GM23338 (cell line): Measurements from ENCODE around the gene GALNT9. TPM values are rescaled to one million over a fixed set of nuclear protein-coding genes. Genes with fewer than 3 reads are reported as not detected.
"Not testable (repeated sequence)": the region's sequence is repeated elsewhere in the genome, so short reads cannot be mapped to it uniquely, and the experiment has no call there.

Experiments
- ATAC-seq: fragments of 200-7000 bp; cut with Tn5 transposase; 3 replicates; pipeline ENCODE4 v1.9.1; 2020
- DNase-seq: peaks from one replicate; pipeline ENCODE4 v3.0.0-alpha.2; 2015; ENCODE audit warnings: low spot score
- H2AFZ ChIP-seq: fragments of 200-600 bp; sonication (generic); 2 replicates; pipeline ENCODE4 v1.8.0; 2016; ENCODE audit warnings: antibody characterized with exemption, mild to moderate bottlenecking, moderate library complexity
- H3F3A ChIP-seq: fragments of 200-600 bp; sonication (generic); replicated peaks from 2 replicates; pipeline ENCODE4 v1.8.0; 2017; ENCODE audit warnings: antibody characterized with exemption, mixed run types, low read depth
- H3K27ac ChIP-seq: fragments of 200-600 bp; sonication (generic); 2 replicates; pipeline ENCODE4 v1.6.1; 2016; ENCODE audit warnings: low read depth
- H3K27me3 ChIP-seq: fragments of 200-600 bp; sonication (generic); 2 replicates; pipeline ENCODE4 v1.8.0; 2016; ENCODE audit warnings: mild to moderate bottlenecking, mixed run types, moderate library complexity; ENCODE audit not compliant: insufficient read depth
- H3K36me3 ChIP-seq: fragments of 200-600 bp; sonication (generic); 2 replicates; pipeline ENCODE4 v1.8.0; 2016; ENCODE audit warnings: mild to moderate bottlenecking; ENCODE audit not compliant: insufficient read depth
- H3K4me1 ChIP-seq: fragments of 200-600 bp; sonication (generic); 2 replicates; pipeline ENCODE4 v1.8.0; 2016; ENCODE audit warnings: mild to moderate bottlenecking, moderate library complexity; ENCODE audit not compliant: insufficient read depth
- H3K4me2 ChIP-seq: fragments of 200-600 bp; sonication (generic); 2 replicates; pipeline ENCODE4 v1.7.1; 2017; ENCODE audit warnings: mixed run types
- H3K4me3 ChIP-seq: fragments of 200-600 bp; sonication (generic); 2 replicates; pipeline ENCODE4 v1.6.1; 2016; ENCODE audit warnings: mixed run types
- H3K79me2 ChIP-seq: fragments of 200-600 bp; sonication (generic); replicated peaks from 2 replicates; pipeline ENCODE4 v1.8.0; 2017; ENCODE audit warnings: mild to moderate bottlenecking; ENCODE audit not compliant: insufficient read depth
- H3K9me2 ChIP-seq: fragments of 200-600 bp; sonication (generic); 2 replicates; pipeline ENCODE4 v1.8.0; 2017; ENCODE audit not compliant: insufficient read depth
- H4K20me1 ChIP-seq: fragments of 200-600 bp; sonication (generic); replicated peaks from 2 replicates; pipeline ENCODE4 v1.8.0; 2017; ENCODE audit warnings: mild to moderate bottlenecking; ENCODE audit not compliant: insufficient read depth
- H3K27ac Mint-ChIP-seq: 2 replicates; pipeline ENCODE4 v1.8.0; 2020; ENCODE audit warnings: inconsistent platforms, mild to moderate bottlenecking, moderate library complexity, mixed read lengths
- H3K27me3 Mint-ChIP-seq: 3 replicates; pipeline ENCODE4 v1.8.0; 2022; ENCODE audit warnings: low read depth, mild to moderate bottlenecking, moderate library complexity, mixed read lengths, inconsistent platforms; ENCODE audit not compliant: insufficient read depth, poor library complexity
- H3K36me3 Mint-ChIP-seq: 3 replicates; pipeline ENCODE4 v1.8.0; 2021; ENCODE audit warnings: low read depth, mild to moderate bottlenecking, inconsistent platforms, moderate library complexity, mixed read lengths
- H3K4me1 Mint-ChIP-seq: 3 replicates; pipeline ENCODE4 v1.8.0; 2020; ENCODE audit warnings: mild to moderate bottlenecking, inconsistent platforms, mixed read lengths
- H3K4me3 Mint-ChIP-seq: 3 replicates; pipeline ENCODE4 v1.8.0; 2021; ENCODE audit warnings: moderate library complexity, mild to moderate bottlenecking, inconsistent platforms, mixed read lengths
- H3K9me3 Mint-ChIP-seq: 3 replicates; pipeline ENCODE4 v1.8.0; 2020; ENCODE audit warnings: moderate library complexity, mild to moderate bottlenecking, inconsistent platforms, mixed read lengths
- polyA plus RNA-seq: library from polyadenylated mRNA; unstranded; fragments of >200 nt; fragmentation: Nextera tagmentation; extraction: Ambion mirVana; gene quantifications from 2 replicates; pipeline ENCODE4 v1.2.1, GENCODE V29; 2016
- total RNA-seq: library from RNA; depleted of rRNA; stranded (reverse); fragments of >200 nt; shearing (Covaris generic); gene quantifications from 2 replicates; pipeline ENCODE4 v1.2.3, GENCODE V29; 2014
- TF ChIP-seq, protein P1 (sequence below): IDR thresholded peaks from one replicate; pipeline ENCODE4 v1.6.1; 2018; ENCODE audit warnings: antibody characterized with exemption; ENCODE audit not compliant: unreplicated experiment
- TF ChIP-seq, protein P2 (sequence below): fragments of 250-450 bp; sonication (Bioruptor Pico); IDR thresholded peaks from 2 replicates; pipeline ENCODE4 v1.5.0; 2020; ENCODE audit warnings: mild to moderate bottlenecking, moderate library complexity

The GALNT9 gene
- total and polyA plus RNA-seq, 2 experiments from 2014 or later: 0.81 to 2.5 TPM

DNA sequence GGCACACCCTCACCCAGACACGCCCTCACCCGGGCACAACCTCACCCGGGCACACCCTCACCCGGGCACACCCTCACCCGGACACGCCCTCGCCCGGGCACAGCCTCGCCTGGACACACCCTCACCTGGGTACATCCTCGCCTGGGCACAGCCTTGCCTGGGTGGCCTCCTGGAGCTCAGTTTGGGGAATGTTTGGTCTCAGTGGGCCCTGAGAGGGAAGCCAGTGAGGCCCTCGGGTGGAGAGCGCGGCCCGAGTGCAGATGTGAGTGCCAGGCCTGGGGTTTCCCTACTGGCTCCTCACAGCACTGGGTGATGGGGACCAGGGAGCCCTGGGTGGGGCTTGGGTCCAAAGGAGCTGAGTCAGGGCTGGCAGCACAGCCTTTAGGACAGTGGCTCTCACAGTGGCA lies 23.8 kb downstream of the GALNT9 start (continued):
- TF ChIP-seq, protein P1, sequence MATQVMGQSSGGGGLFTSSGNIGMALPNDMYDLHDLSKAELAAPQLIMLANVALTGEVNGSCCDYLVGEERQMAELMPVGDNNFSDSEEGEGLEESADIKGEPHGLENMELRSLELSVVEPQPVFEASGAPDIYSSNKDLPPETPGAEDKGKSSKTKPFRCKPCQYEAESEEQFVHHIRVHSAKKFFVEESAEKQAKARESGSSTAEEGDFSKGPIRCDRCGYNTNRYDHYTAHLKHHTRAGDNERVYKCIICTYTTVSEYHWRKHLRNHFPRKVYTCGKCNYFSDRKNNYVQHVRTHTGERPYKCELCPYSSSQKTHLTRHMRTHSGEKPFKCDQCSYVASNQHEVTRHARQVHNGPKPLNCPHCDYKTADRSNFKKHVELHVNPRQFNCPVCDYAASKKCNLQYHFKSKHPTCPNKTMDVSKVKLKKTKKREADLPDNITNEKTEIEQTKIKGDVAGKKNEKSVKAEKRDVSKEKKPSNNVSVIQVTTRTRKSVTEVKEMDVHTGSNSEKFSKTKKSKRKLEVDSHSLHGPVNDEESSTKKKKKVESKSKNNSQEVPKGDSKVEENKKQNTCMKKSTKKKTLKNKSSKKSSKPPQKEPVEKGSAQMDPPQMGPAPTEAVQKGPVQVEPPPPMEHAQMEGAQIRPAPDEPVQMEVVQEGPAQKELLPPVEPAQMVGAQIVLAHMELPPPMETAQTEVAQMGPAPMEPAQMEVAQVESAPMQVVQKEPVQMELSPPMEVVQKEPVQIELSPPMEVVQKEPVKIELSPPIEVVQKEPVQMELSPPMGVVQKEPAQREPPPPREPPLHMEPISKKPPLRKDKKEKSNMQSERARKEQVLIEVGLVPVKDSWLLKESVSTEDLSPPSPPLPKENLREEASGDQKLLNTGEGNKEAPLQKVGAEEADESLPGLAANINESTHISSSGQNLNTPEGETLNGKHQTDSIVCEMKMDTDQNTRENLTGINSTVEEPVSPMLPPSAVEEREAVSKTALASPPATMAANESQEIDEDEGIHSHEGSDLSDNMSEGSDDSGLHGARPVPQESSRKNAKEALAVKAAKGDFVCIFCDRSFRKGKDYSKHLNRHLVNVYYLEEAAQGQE: no peak
- TF ChIP-seq, protein P2, sequence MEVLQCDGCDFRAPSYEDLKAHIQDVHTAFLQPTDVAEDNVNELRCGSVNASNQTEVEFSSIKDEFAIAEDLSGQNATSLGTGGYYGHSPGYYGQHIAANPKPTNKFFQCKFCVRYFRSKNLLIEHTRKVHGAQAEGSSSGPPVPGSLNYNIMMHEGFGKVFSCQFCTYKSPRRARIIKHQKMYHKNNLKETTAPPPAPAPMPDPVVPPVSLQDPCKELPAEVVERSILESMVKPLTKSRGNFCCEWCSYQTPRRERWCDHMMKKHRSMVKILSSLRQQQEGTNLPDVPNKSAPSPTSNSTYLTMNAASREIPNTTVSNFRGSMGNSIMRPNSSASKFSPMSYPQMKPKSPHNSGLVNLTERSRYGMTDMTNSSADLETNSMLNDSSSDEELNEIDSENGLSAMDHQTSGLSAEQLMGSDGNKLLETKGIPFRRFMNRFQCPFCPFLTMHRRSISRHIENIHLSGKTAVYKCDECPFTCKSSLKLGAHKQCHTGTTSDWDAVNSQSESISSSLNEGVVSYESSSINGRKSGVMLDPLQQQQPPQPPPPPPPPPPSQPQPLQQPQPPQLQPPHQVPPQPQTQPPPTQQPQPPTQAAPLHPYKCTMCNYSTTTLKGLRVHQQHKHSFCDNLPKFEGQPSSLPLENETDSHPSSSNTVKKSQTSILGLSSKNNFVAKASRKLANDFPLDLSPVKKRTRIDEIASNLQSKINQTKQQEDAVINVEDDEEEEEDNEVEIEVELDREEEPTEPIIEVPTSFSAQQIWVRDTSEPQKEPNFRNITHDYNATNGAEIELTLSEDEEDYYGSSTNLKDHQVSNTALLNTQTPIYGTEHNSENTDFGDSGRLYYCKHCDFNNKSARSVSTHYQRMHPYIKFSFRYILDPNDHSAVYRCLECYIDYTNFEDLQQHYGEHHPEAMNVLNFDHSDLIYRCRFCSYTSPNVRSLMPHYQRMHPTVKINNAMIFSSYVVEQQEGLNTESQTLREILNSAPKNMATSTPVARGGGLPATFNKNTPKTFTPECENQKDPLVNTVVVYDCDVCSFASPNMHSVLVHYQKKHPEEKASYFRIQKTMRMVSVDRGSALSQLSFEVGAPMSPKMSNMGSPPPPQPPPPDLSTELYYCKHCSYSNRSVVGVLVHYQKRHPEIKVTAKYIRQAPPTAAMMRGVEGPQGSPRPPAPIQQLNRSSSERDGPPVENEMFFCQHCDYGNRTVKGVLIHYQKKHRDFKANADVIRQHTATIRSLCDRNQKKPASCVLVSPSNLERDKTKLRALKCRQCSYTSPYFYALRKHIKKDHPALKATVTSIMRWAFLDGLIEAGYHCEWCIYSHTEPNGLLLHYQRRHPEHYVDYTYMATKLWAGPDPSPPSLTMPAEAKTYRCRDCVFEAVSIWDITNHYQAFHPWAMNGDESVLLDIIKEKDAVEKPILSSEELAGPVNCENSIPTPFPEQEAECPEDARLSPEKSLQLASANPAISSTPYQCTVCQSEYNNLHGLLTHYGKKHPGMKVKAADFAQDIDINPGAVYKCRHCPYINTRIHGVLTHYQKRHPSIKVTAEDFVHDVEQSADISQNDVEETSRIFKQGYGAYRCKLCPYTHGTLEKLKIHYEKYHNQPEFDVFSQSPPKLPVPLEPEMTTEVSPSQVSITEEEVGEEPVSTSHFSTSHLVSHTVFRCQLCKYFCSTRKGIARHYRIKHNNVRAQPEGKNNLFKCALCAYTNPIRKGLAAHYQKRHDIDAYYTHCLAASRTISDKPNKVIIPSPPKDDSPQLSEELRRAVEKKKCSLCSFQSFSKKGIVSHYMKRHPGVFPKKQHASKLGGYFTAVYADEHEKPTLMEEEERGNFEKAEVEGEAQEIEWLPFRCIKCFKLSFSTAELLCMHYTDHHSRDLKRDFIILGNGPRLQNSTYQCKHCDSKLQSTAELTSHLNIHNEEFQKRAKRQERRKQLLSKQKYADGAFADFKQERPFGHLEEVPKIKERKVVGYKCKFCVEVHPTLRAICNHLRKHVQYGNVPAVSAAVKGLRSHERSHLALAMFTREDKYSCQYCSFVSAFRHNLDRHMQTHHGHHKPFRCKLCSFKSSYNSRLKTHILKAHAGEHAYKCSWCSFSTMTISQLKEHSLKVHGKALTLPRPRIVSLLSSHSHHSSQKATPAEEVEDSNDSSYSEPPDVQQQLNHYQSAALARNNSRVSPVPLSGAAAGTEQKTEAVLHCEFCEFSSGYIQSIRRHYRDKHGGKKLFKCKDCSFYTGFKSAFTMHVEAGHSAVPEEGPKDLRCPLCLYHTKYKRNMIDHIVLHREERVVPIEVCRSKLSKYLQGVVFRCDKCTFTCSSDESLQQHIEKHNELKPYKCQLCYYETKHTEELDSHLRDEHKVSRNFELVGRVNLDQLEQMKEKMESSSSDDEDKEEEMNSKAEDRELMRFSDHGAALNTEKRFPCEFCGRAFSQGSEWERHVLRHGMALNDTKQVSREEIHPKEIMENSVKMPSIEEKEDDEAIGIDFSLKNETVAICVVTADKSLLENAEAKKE (CRISPR knock-in tag): no peak

DNA sequence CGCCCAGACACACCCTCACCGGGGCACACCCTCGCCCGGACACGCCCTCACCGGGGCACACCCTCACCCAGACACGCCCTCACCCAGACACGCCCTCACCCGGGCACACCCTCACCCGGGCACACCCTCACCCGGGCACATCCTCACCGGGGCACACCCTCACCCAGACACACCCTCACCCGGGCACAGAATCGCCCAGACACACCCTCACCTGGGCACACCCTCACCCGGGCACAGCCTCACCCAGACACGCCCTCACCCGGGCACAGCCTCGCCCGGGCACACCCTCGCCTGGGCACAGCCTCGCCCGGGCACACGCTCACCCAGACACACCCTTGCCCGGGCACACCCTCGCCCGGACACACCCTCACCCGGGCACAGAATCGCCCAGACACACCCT lies 24.5 kb downstream of the GALNT9 start:
- H3K9me2 ChIP-seq, H3K9me3 Mint-ChIP-seq, H3K79me2 ChIP-seq, H3K36me3 ChIP-seq, H3K4me3 Mint-ChIP-seq, H4K20me1 ChIP-seq, H3K4me1 Mint-ChIP-seq, H3K4me1 ChIP-seq, H3F3A ChIP-seq, H3K27ac ChIP-seq, H2AFZ ChIP-seq, H3K4me2 ChIP-seq, H3K36me3 Mint-ChIP-seq, ATAC-seq, DNase-seq, H3K27me3 ChIP-seq, H3K27ac Mint-ChIP-seq, H3K4me3 ChIP-seq: not testable (repeated sequence)
- H3K27me3 Mint-ChIP-seq: peaks cover 19% of the 10 kb centered on the region

DNA sequence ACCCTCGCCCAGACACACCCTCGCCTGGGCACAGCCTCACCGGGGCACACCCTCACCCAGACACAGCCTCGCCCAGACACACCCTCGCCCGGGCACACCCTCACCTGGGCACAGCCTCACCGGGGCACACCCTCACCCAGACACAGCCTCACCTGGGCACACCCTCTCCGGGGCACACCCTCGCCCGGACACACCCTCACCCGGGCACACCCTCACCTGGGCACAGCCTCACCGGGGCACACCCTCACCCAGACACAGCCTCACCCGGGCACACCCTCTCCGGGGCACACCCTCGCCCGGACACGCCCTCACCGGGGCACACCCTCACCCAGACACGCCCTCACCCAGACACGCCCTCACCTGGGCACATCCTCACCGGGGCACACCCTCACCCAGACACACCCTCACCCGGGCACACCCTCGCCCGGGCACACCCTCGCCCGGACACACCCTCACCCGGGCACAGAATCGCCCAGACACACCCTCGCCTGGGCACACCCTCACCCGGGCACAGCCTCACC lies 25.5 kb downstream of the GALNT9 start:
- not testable (repeated sequence) for H3K9me2 ChIP-seq, H3K4me2 ChIP-seq, H3K4me1 ChIP-seq, ATAC-seq, H3K27ac Mint-ChIP-seq, H3F3A ChIP-seq, H3K4me1 Mint-ChIP-seq, H4K20me1 ChIP-seq, H3K36me3 ChIP-seq, H3K4me3 Mint-ChIP-seq, DNase-seq, H2AFZ ChIP-seq, H3K27me3 ChIP-seq, H3K9me3 Mint-ChIP-seq, H3K27ac ChIP-seq, H3K36me3 Mint-ChIP-seq, H3K4me3 ChIP-seq, H3K79me2 ChIP-seq
- peaks cover 16% of the 10 kb centered on the region for H3K27me3 Mint-ChIP-seq
